Choroid plexus epithelial cell (primary cell): ENCODE results near the gene SAXO1.

ENCODE experiments used
- DNase-seq: peaks from one replicate; pipeline ENCODE4 v3.0.0-alpha.2; 2010; ENCODE audit warnings: low read depth
- H3K4me3 ChIP-seq: 2 replicates; pipeline ENCODE4 v1.5.1; 2011; ENCODE audit warnings: low read depth, mild to moderate bottlenecking, control low read depth, low read length, moderate library complexity
- TF ChIP-seq, protein P1 (sequence below): conservative IDR thresholded peaks from 2 replicates; pipeline ENCODE4 v1.5.1; 2011; ENCODE audit warnings: low read depth, mild to moderate bottlenecking, control low read depth, inconsistent platforms, low read length, moderate library complexity

The SAXO1 gene

DNA sequence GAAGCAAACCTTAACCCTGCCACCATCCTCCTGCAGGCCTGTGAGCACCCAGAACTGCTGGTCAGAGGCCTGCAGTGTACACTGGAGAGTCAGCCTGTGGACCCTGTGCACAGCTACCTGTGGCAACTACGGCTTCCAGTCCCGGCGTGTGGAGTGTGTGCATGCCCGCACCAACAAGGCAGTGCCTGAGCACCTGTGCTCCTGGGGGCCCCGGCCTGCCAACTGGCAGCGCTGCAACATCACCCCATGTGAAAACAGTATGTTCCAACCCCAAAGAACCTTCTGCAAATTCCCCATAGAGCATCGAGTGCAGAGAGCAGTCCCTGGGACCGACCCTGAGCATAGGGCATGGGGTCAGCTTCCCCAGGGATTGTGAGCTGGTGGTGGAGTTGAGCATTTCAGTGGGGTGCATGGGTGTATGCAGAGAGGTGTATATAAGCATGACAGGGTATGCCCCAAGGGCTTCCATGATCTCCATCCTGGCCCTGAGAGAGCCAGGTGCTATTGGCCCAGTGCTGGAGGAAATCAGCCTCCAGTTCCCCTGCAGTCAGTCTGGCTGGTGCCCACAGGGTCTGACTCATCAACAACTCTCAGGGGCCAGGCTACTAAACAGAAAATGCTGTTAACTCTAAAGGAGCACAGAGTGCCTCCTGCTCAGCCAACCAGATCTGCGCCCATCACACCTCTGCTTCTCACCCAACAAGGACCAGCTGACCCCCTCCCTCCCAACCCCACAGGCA lies 126.2 kb downstream of the SAXO1 start:
- no peak overlapping the region for H3K4me3 ChIP-seq
- TF ChIP-seq, protein P1, sequence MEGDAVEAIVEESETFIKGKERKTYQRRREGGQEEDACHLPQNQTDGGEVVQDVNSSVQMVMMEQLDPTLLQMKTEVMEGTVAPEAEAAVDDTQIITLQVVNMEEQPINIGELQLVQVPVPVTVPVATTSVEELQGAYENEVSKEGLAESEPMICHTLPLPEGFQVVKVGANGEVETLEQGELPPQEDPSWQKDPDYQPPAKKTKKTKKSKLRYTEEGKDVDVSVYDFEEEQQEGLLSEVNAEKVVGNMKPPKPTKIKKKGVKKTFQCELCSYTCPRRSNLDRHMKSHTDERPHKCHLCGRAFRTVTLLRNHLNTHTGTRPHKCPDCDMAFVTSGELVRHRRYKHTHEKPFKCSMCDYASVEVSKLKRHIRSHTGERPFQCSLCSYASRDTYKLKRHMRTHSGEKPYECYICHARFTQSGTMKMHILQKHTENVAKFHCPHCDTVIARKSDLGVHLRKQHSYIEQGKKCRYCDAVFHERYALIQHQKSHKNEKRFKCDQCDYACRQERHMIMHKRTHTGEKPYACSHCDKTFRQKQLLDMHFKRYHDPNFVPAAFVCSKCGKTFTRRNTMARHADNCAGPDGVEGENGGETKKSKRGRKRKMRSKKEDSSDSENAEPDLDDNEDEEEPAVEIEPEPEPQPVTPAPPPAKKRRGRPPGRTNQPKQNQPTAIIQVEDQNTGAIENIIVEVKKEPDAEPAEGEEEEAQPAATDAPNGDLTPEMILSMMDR = no peak
- DNase-seq = peak; percentile 71

DNA sequence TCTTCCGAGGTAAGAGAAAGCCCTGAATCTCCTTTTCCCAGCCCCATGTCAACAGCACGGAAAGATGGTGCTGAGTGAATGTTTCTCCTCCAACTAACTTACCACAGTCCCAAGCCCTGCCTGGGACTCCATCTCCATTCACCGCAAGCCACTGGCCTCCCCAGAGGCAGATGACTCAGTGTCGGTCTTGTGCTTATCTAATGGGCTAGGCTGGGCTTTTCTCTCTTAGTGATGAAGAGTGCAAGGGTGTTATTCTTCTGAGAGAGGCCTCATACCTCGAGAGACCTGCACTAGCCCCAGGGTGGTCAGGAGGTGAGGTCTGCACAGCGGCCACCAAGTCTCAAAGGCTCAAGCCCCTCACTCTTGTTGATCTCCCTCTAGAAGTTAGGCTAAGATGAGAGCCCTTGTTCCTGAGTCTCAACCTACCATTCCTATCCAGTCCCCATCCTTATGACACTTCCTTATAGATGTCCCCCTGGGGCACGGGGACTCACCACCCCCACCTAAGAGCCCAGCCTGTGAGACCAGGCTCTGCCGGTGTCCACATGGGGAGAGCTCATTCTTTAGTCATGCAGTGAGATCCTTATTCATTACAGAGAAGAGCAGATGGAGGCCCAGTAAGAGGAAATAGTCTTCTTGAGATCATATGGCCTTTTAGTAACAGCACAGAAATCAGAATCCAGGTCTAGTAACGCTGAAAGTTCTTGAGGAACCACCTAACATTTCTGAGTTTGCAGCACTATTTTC lies 127.0 kb downstream of the SAXO1 start:
- TF ChIP-seq, protein P1 = no peak
- peak; percentile 50 for DNase-seq
- no peak overlapping the region for H3K4me3 ChIP-seq

DNA sequence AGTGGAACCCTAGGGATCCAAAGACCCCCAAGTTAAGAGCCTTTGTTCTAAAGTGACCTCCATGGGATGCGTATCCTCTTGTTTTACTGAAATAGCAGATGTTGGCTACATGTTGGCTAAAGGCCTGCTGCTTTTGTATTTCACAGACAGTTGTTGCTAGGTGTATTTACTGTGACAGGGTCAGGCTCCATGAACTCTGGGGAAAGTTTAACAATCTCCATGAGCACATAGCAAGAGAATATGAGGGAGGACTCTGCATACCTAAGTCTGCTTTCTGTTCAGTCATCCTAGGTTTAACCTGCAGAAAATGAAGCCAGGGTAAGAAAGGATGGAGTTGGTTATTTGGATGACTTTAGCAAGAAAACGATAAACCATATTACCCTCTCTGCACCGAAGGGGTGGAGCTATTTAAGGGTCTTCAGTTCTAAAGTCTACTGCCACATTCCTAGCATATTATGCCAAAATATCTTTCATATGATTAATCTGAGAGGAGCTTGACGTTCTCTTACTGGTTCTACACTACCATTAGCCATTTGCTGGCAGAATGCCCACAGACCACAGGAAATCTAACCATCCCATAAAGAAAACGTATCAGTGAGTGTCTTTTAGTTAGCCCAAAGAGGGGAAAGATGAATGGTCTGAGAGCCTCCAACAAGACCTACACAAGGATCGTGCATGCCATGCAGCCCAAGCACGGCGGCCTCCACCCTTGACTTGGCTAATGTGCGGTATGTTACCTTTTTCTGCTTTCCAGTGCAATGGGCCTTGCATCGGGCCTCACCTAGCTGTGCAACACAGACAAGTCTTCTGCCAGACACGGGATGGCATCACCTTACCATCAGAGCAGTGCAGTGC lies 127.8 kb downstream of the SAXO1 start:
- peak; percentile 84 for DNase-seq
- H3K4me3 ChIP-seq = no peak overlapping the region
- TF ChIP-seq, protein P1 = no peak

DNA sequence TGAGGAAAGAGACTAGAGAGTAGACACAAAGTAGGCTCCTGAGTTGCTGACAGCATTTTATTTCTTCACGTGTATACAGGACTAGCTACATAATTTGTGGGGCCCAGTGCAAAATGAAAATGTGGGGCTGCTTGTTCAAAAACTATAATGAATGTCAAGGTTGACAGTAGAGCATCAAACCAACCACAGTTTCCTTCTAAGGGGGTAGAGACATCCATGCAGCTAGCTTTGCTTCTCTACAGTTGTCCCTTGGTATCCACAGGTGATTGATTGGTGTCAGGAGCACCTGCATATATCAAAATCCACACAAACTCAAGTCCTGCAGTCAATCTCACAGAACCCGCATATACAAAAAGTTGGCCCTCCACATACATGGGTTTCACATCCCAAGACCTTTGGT lies 129.6 kb downstream of the SAXO1 start:
- DNase-seq = no peak
- TF ChIP-seq, protein P1 = no peak
- no peak overlapping the region for H3K4me3 ChIP-seq

DNA sequence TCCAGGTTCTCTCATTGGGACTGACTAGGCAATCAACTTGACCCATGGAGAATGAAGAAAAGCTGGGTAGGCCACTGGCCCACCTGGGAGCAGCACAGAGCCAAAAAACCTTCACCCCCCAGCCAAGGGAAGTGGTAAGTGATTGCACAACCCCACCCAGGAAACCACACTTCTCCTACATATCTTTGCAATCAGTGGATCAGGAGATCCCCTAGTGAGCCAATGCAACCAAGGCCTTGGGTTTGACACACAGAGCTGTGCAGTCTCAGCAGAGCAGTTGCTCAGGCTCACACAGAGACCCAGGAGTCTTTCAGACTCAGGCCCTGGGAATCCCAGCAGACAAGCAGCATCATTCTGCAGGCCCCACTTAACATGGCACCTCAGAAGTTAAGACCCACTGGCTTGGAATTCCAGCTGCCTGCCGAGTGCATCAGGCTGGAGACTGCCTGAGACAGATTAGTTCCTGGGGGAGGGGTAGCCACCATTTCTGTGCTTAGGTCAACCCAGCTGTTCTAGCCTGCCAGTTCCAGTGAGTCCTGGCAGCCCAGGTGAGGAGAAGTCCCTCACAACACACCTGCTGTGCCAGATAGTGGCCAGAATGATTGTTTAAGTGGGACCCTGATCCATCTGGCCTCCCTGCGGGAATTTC lies 136.4 kb downstream of the SAXO1 start:
- TF ChIP-seq, protein P1 = no peak
- H3K4me3 ChIP-seq = no peak overlapping the region
- no peak for DNase-seq

DNA sequence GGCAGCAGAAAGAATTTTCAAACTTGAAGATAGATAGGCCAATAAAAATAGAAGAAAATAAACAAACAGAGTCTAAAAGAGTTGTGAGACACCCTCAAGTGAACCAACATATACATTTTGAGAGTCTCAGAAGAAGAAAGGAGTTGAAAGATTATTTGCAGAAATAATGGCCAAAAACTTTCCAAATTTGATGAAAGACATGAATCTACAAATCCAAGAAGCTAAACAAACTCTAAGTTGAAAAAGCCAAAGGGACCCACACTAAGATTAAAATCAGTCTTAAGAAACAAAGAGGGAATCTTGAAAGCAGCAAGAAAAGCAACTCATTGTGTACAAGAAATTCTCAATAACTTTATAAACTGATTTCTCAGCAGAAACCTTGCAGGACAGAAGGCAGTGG lies 137.0 kb downstream of the SAXO1 start:
- DNase-seq = no peak
- TF ChIP-seq, protein P1 = no peak
- no peak overlapping the region for H3K4me3 ChIP-seq
